ENCODE results near the gene GMCL1. TPM values are rescaled to one million over a fixed set of nuclear protein-coding genes. Genes with fewer than 3 reads are reported as not detected.

GMCL1 gene
- total and polyA plus RNA-seq, 8 donors, result 7.6 to 15.4 (median 9.4) TPM

GRCh38 chr2:69918401-69918800 lies 88.9 kb downstream of the GMCL1 start:
- H3K27me3 ChIP-seq, result no peaks in the 10 kb centered on the region
- intact Hi-C loops (cut with DNase I), result loop anchor here in 1 of 3 donors (10.0 kb wide), 1 partner anchor 226 kb away; no protein-coding TSS in a partner anchor
- peaks cover 0 to 11% (median 0%) of the 10 kb centered on the region in 3 donors for H3K36me3 ChIP-seq
- H3K4me1 ChIP-seq, result peaks cover 0 to 8% (median 0%) of the 10 kb centered on the region in 3 donors
- ATAC-seq, result no peak
- no peak for DNase-seq
- 43 to 54% methylated on average over 3 of the region's 3 CpGs for WGBS, 2 donors
- H3K9me3 ChIP-seq, result no peaks in the 10 kb centered on the region
- no peak for TF ChIP-seq CTCF (IDR thresholded peaks at IDR 0.05)
- H3K27ac ChIP-seq, result peak overlapping the region in 2 of 4 donors; percentile 34 to 42
- no peak for FAIRE-seq
- H3K4me3 ChIP-seq, result no peak overlapping the region

- Histone ChIP-seq H3K4me1 (no peaks in the 10 kb centered on the region), H3K4me3 (no peak overlapping the region), H3K36me3 (peaks cover 0 to 11% (median 0%) of the 10 kb centered on the region in 3 donors), H3K27ac (no peak overlapping the region), H3K9me3 (no peaks in the 10 kb centered on the region), H3K27me3 (no peaks in the 10 kb centered on the region)
- no peak for DNase-seq
- no peak for ATAC-seq
- 96 to 97% methylated on average over 3 of the region's 3 CpGs for WGBS, 2 donors
- TF ChIP-seq CTCF (IDR thresholded peaks at IDR 0.05), result no peak
- intact Hi-C loops (cut with DNase I), result loop anchor here in 2 of 3 donors (10.0 kb wide), 1 partner anchor 142 kb away; no protein-coding TSS in a partner anchor
- FAIRE-seq, result no peak
Measured at GRCh38 chr2:69923116-69923515, 93.7 kb downstream of the GMCL1 start.

DNA sequence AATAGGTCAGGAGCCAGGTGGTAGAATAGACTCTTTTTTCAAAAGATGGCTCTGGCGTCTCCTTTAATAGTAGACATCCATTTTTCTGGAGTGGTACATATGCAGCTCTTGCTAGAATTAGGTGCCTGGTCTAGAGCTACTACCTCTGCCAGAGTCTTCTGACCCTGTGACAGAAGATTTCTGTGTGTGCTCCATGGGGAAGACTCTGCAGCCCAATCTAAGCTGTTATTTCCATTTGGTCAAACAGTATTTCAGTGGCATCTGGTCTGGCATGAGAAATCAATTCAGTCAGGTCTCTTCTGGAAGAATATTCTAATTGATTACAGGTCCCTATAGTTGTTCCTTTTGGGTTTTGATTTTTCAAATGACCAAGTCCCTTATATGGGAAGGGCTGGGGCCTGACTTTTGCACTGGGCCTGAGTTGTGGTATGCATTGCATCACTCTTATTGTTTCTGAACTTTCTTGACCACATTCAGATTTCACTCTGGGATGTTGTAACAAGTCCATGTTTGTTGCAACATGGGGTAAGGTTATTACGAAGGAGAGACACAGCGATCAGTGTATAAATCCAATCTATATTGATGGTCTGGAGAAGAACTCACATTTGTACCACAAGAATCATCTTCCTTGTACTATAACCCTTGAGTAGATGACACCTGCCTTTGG lies 97.5 kb downstream of the GMCL1 start:
- H3K27me3 ChIP-seq, result no peaks in the 10 kb centered on the region
- WGBS, 2 donors, result 79 to 83% methylated on average over 3 of the region's 3 CpGs
- DNase-seq (no peak), FAIRE-seq (no peak), ATAC-seq (peak in 1 of 4 donors; percentile 64)
- TF ChIP-seq CTCF (IDR thresholded peaks at IDR 0.05), result no peak
- H3K9me3 ChIP-seq, result no peaks in the 10 kb centered on the region
- intact Hi-C loops (cut with DNase I), result loop anchor here in 2 of 3 donors (10.0 kb wide), 1 partner anchor 138 kb away; no protein-coding TSS in a partner anchor
- H3K36me3 ChIP-seq, result peaks cover 0 to 8% (median 0%) of the 10 kb centered on the region in 3 donors
- no peak overlapping the region for H3K4me3 ChIP-seq
- H3K4me1 ChIP-seq, result no peaks in the 10 kb centered on the region
- H3K27ac ChIP-seq, result no peak overlapping the region

Other genes starting within 250 kb of the GMCL1 start
- 10 to 100 TPM; 26.3 to 45.1 (median 35.5) TPM for gene AAK1, start 185.9 kb upstream of the GMCL1 start, total RNA-seq
- 10 to 100 TPM; 20.6 to 27.8 TPM for gene AAK1, start 185.9 kb upstream of the GMCL1 start, polyA plus RNA-seq
- 100 to 1,000 TPM; 338 to 762 (median 463) TPM for gene ANXA4, start 87.5 kb upstream of the GMCL1 start, total RNA-seq
- 100 to 1,000 TPM; 215 to 540 TPM for gene ANXA4, start 87.5 kb upstream of the GMCL1 start, polyA plus RNA-seq
- gene SNRNP27, start 64.3 kb downstream of the GMCL1 start, total RNA-seq, result 10 to 100 TPM in 3 of 6 donors, 1 to 10 TPM in 3; 8.3 to 18.5 (median 12.1) TPM
- gene SNRNP27, start 64.3 kb downstream of the GMCL1 start, polyA plus RNA-seq, result 10 to 100 TPM; 11.2 to 27.9 TPM
- gene MXD1, start 85.4 kb downstream of the GMCL1 start, total RNA-seq, result 1 to 10 TPM; 2.4 to 8.6 (median 5.7) TPM
- gene MXD1, start 85.4 kb downstream of the GMCL1 start, polyA plus RNA-seq, result 1 to 10 TPM; 1.5 to 2.8 TPM
- gene ASPRV1, start 132.0 kb downstream of the GMCL1 start, total RNA-seq, result under 1 TPM; 0.12 to 0.44 (median 0.17) TPM
- 1 to 10 TPM in 1 of 2 donors, under 1 TPM in 1; 0.80 to 1.2 TPM for gene ASPRV1, start 132.0 kb downstream of the GMCL1 start, polyA plus RNA-seq